OCI-LY3 (cell line): ENCODE measurements around the gene TMEM259.
A peak's percentile ranks its signal among the peaks of the same experiment; 100 is the strongest.

Experiments
- H2AFZ ChIP-seq: fragments of 200-600, 300-600 bp; shearing (Covaris generic); 2 replicates; pipeline ENCODE4 v1.6.0; 2014; ENCODE audit warnings: antibody characterized with exemption, low read depth, low read length
- H3K27ac ChIP-seq: fragments of 200-600, 300-600 bp; sonication (generic); 2 replicates; pipeline ENCODE4 v1.5.1; 2014; ENCODE audit warnings: mild to moderate bottlenecking, low read length, moderate library complexity, mixed read lengths
- H3K27me3 ChIP-seq: fragments of 200-600, 300-600 bp; sonication (generic); 2 replicates; pipeline ENCODE4 v1.6.1; 2014; ENCODE audit warnings: low read depth, low read length, mixed read lengths
- H3K36me3 ChIP-seq: fragments of 200-600, 300-600 bp; sonication (generic); replicated peaks from 2 replicates; pipeline ENCODE3; 2014; ENCODE audit warnings: low read depth, low read length, mixed read lengths
- H3K4me1 ChIP-seq: fragments of 300-600, 200-600 bp; sonication (generic); 2 replicates; pipeline ENCODE4 v1.6.1; 2014; ENCODE audit warnings: low read length, mixed read lengths
- H3K4me2 ChIP-seq: fragments of 200-600, 300-600 bp; sonication (generic); 2 replicates; pipeline ENCODE4 v1.6.1; 2014; ENCODE audit warnings: low read length, mixed read lengths
- H3K4me3 ChIP-seq: fragments of 300-600, 200-600 bp; sonication (generic); 2 replicates; pipeline ENCODE4 v1.5.1; 2014; ENCODE audit warnings: antibody characterized with exemption, mild to moderate bottlenecking, low read length, moderate library complexity
- H3K79me2 ChIP-seq: fragments of 300-600, 200-600 bp; shearing (Covaris generic); 2 replicates; pipeline ENCODE4 v1.6.1; 2014; ENCODE audit warnings: mild to moderate bottlenecking, low read length, mixed read lengths
- H3K9ac ChIP-seq: fragments of 300-600, 200-600 bp; shearing (Covaris generic); 2 replicates; pipeline ENCODE4 v1.6.0; 2014; ENCODE audit warnings: mild to moderate bottlenecking, low read length, moderate library complexity
- H3K9me3 ChIP-seq: fragments of 200-600, 300-600 bp; shearing (Covaris generic); 2 replicates; pipeline ENCODE4 v1.6.1; 2014; ENCODE audit warnings: low read length, mixed read lengths; ENCODE audit not compliant: insufficient read depth
- H4K20me1 ChIP-seq: fragments of 200-600, 300-600 bp; sonication (generic); 2 replicates; pipeline ENCODE4 v1.6.1; 2016; ENCODE audit warnings: low read length, mixed read lengths; ENCODE audit not compliant: insufficient read depth
- EZH2phosphoT487 ChIP-seq: fragments of 200-600 bp; shearing (Covaris generic); IDR thresholded peaks from 2 replicates; pipeline ENCODE4 v1.6.1; 2018; ENCODE audit warnings: antibody characterized with exemption, mixed run types, low read depth
- TF ChIP-seq, protein P1 (sequence below): fragments of 200-600, 300-600 bp; sonication (generic); IDR thresholded peaks from 2 replicates; pipeline ENCODE4 v1.5.1; 2014; ENCODE audit warnings: antibody characterized with exemption, low read length, low read depth

Gene TMEM259

GRCh38 chr19:970695-971094, 50.2 kb downstream of the TMEM259 start:
- Histone ChIP-seq H2AFZ (no peak overlapping the region), H3K9ac (no peak overlapping the region), H4K20me1 (no peaks in the 10 kb centered on the region), H3K36me3 (peaks cover 44% of the 10 kb centered on the region), H3K9me3 (peaks cover 5% of the 10 kb centered on the region; the same call in 1 of the 2 replicates), H3K27me3 (no peaks in the 10 kb centered on the region), H3K4me2 (no peak overlapping the region), H3K79me2 (no peaks in the 10 kb centered on the region), H3K4me3 (no peak overlapping the region), H3K27ac (no peak overlapping the region), H3K4me1 (no peaks in the 10 kb centered on the region)
- TF ChIP-seq EZH2phosphoT487, result no peak
- TF ChIP-seq, protein P1, sequence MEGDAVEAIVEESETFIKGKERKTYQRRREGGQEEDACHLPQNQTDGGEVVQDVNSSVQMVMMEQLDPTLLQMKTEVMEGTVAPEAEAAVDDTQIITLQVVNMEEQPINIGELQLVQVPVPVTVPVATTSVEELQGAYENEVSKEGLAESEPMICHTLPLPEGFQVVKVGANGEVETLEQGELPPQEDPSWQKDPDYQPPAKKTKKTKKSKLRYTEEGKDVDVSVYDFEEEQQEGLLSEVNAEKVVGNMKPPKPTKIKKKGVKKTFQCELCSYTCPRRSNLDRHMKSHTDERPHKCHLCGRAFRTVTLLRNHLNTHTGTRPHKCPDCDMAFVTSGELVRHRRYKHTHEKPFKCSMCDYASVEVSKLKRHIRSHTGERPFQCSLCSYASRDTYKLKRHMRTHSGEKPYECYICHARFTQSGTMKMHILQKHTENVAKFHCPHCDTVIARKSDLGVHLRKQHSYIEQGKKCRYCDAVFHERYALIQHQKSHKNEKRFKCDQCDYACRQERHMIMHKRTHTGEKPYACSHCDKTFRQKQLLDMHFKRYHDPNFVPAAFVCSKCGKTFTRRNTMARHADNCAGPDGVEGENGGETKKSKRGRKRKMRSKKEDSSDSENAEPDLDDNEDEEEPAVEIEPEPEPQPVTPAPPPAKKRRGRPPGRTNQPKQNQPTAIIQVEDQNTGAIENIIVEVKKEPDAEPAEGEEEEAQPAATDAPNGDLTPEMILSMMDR, result peak; percentile 61

- peaks cover 74% of the 10 kb centered on the region for H3K36me3 ChIP-seq
- no peak for TF ChIP-seq EZH2phosphoT487
Observed at GRCh38 chr19:966485-967088, 54.3 kb downstream of the TMEM259 start.

GRCh38 chr19:964761-965694, 55.9 kb downstream of the TMEM259 start:
- TF ChIP-seq, protein P1, result no peak
- TF ChIP-seq EZH2phosphoT487, result no peak
- Histone ChIP-seq H3K4me1 (no peaks in the 10 kb centered on the region), H3K9ac (no peak overlapping the region), H3K4me3 (no peak overlapping the region), H4K20me1 (peaks cover 2% of the 10 kb centered on the region; the same call in 1 of the 2 replicates), H2AFZ (no peak overlapping the region), H3K27me3 (no peaks in the 10 kb centered on the region), H3K36me3 (peaks cover 73% of the 10 kb centered on the region), H3K27ac (no peak overlapping the region), H3K9me3 (no peaks in the 10 kb centered on the region), H3K4me2 (no peak overlapping the region), H3K79me2 (no peaks in the 10 kb centered on the region)

More at GRCh38 chr19:966485-967088, 54.3 kb downstream of the TMEM259 start:
- Histone ChIP-seq H3K4me1 (no peaks in the 10 kb centered on the region), H3K4me2 (no peak overlapping the region), H4K20me1 (no peaks in the 10 kb centered on the region), H3K9ac (no peak overlapping the region), H2AFZ (no peak overlapping the region), H3K79me2 (no peaks in the 10 kb centered on the region), H3K27me3 (no peaks in the 10 kb centered on the region), H3K4me3 (no peak overlapping the region), H3K27ac (no peak overlapping the region), H3K9me3 (peaks cover 5% of the 10 kb centered on the region; the same call in 1 of the 2 replicates)

DNA sequence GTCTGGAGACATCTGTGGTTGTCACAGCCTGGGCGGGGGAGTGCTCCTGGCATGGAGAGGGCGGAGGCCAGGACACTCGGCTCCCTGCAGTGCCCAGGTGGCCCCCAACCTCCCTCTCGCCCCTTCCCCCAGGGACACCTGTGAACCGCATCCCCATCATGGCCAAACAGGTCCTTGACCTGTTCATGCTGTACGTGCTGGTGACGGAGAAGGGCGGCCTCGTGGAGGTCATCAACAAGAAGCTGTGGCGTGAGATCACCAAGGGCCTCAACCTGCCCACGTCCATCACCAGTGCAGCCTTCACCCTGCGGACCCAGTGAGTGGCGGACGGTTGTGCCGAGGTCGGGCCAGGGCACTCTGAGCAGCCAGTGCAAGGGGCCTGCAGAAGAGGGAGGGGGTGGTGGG, 56.8 kb downstream of the TMEM259 start:
- H3K79me2 ChIP-seq, result peaks cover 8% of the 10 kb centered on the region; the same call in 1 of the 2 replicates
- H3K9ac ChIP-seq, result no peak overlapping the region
- peaks cover 75% of the 10 kb centered on the region for H3K36me3 ChIP-seq
- H3K9me3 ChIP-seq, result no peaks in the 10 kb centered on the region
- H4K20me1 ChIP-seq, result peaks cover 11% of the 10 kb centered on the region; the same call in 1 of the 2 replicates
- H3K27ac ChIP-seq, result no peak overlapping the region
- H3K4me3 ChIP-seq, result no peak overlapping the region
- H3K27me3 ChIP-seq, result no peaks in the 10 kb centered on the region
- TF ChIP-seq, protein P1, result no peak
- TF ChIP-seq EZH2phosphoT487, result no peak
- no peak overlapping the region for H2AFZ ChIP-seq
- no peak overlapping the region for H3K4me2 ChIP-seq
- no peaks in the 10 kb centered on the region for H3K4me1 ChIP-seq
